Medulla oblongata (tissue), 1 donor: ENCODE data around the gene C2CD4A.
"Not testable (repeated sequence)": the region's sequence is repeated elsewhere in the genome, so short reads cannot be mapped to it uniquely, and the experiment has no call there.

Experiments
- DNase-seq: peaks from one replicate; pipeline ENCODE4 v3.0.0-alpha.2; 2015; ENCODE audit errors: extremely low spot score

C2CD4A gene

GRCh38 chr15:62066663-62067447 is at the start of gene C2CD4A:
Gene C2CD4A, plus strand, starts transcription at chr15:62066977. Its CDS starts 637 bp downstream, at chr15:62067614.
- peak; percentile 29 for DNase-seq

- no peak for DNase-seq
Measured at GRCh38 chr15:62020576-62021160, 46.1 kb upstream of the C2CD4A start.

- DNase-seq = no peak
Measured at GRCh38 chr15:62021991-62022600, 44.7 kb upstream of the C2CD4A start.

- DNase-seq = peak; percentile 7
Measured at GRCh38 chr15:62026487-62027262, 40.1 kb upstream of the C2CD4A start.

- DNase-seq = no peak
Measured at GRCh38 chr15:62027263-62027565, 39.6 kb upstream of the C2CD4A start.

GRCh38 chr15:62027916-62028315 is 38.9 kb upstream of the C2CD4A start:
- no peak for DNase-seq

GRCh38 chr15:62035256-62035924 is 31.4 kb upstream of the C2CD4A start:
- no peak for DNase-seq

GRCh38 chr15:62046078-62046743 is 20.6 kb upstream of the C2CD4A start:
- no peak for DNase-seq

GRCh38 chr15:62047282-62047827 is 19.4 kb upstream of the C2CD4A start:
- DNase-seq = no peak

GRCh38 chr15:62048254-62048653 is 18.5 kb upstream of the C2CD4A start:
- DNase-seq = not testable (repeated sequence)

- DNase-seq = no peak
Measured at GRCh38 chr15:62050115-62050514, 16.7 kb upstream of the C2CD4A start.

- no peak for DNase-seq
Measured at GRCh38 chr15:62051166-62051565, 15.6 kb upstream of the C2CD4A start.

- no peak for DNase-seq
Measured at GRCh38 chr15:62052713-62053112, 14.1 kb upstream of the C2CD4A start.

- DNase-seq = no peak
Measured at GRCh38 chr15:62053439-62054085, 13.2 kb upstream of the C2CD4A start.

- no peak for DNase-seq
Measured at GRCh38 chr15:62054979-62055378, 11.8 kb upstream of the C2CD4A start.

GRCh38 chr15:62057341-62057980 is 9.3 kb upstream of the C2CD4A start:
- DNase-seq = no peak

GRCh38 chr15:62058327-62059028 is 8.3 kb upstream of the C2CD4A start:
- DNase-seq = no peak

- DNase-seq = peak; percentile 17
Measured at GRCh38 chr15:62059108-62059815, 7.5 kb upstream of the C2CD4A start.

GRCh38 chr15:62059816-62060112 is 7.0 kb upstream of the C2CD4A start:
- DNase-seq = peak; percentile 77
